Measurements from ENCODE around the gene SNX27. TPM values are rescaled to one million over a fixed set of nuclear protein-coding genes. Genes with fewer than 3 reads are reported as not detected.

Gene SNX27
- 18.8 and 19.0 TPM in 2 replicates for total RNA-seq

GRCh38 chr1:151611832-151612500 is at the start of gene SNX27:
TSS of gene SNX27 (plus strand) at chr1:151612050. CDS start at chr1:151612202, 152 bp downstream.

GRCh38 chr1:151716771-151717631 is 105.2 kb downstream of the SNX27 start, which contains the start of gene CELF3:
TSS of gene CELF3 (minus strand) at chr1:151716803. CDS start at chr1:151716020, 783 bp downstream.

GRCh38 chr1:151720974-151721787 is 109.3 kb downstream of the SNX27 start, which contains the start of gene RIIAD1:
TSS of gene RIIAD1 (plus strand) at chr1:151721522. CDS start at chr1:151721537, 15 bp downstream.

Other genes starting within 250 kb of the SNX27 start
- gene SELENBP1, start 239.3 kb upstream of the SNX27 start, total RNA-seq: 3.6 and 8.5 TPM in 2 replicates
- gene PSMB4, start 212.5 kb upstream of the SNX27 start, total RNA-seq: 319 and 373 TPM in 2 replicates
- 6.8 and 11.3 TPM in 2 replicates for gene POGZ, start 152.6 kb upstream of the SNX27 start, total RNA-seq
- gene CGN, start 100.7 kb upstream of the SNX27 start, total RNA-seq: 3.4 and 4.6 TPM in 2 replicates
- gene TUFT1, start 71.7 kb upstream of the SNX27 start, total RNA-seq: 15.1 and 50.6 TPM in 2 replicates
- gene CELF3, start 104.8 kb downstream of the SNX27 start, total RNA-seq: not detected in 2 replicates
- not detected in 2 replicates for gene RIIAD1, start 109.5 kb downstream of the SNX27 start, total RNA-seq
- gene MRPL9, start 151.4 kb downstream of the SNX27 start, total RNA-seq: 69.9 and 101 TPM in 2 replicates
- 5.1 and 7.7 TPM in 2 replicates for gene TDRKH, start 178.4 kb downstream of the SNX27 start, total RNA-seq
- gene LINGO4, start 193.4 kb downstream of the SNX27 start, total RNA-seq: not detected in 2 replicates
- gene RORC, start 219.8 kb downstream of the SNX27 start, total RNA-seq: 0.48 and 1.9 TPM in 2 replicates
- gene C2CD4D, start 227.8 kb downstream of the SNX27 start, total RNA-seq: under 0.01 TPM in 1 of 2 replicates, not detected in the other
- gene THEM5, start 241.7 kb downstream of the SNX27 start, total RNA-seq: not detected in 2 replicates